ENCODE measurements around the gene INHBC.

DNA sequence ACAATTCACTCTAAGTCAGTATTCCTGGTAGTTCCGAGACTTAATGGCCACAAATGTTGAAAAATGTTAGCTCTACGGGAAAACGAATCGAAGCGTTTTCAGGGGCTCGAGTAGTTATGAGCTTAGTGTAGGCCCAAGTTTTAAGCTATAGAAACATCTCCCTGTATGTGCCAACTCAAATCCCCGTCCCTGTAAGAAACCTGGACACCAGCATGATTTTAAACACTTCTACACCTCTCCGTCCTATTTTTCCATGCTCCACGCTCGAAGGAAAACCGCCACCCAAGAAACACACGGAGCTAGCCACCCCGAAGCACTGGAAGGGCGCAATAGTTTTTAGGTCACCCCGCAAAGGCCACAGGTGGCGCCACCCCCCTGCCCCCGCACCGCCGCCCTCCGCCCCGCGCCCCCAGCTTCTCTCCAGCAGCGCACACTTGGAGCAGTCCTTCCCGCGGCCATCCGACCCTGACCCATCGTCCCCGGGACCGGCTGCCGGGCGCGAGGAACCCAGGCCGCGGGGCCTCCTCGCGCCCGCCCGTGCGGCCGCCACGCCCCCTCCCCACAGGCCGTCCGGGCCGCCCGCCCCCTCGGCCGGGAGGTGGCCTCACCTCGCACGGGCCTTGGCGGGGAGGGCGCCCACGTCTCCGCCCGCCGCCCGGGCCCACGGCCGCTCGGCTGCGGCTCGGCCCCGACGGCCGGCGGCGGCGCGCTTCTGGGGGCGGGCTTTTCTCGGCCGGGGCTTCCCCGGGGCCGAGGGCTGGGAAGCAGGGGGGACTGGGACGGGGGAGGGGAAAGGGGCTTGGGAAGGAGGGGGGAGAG is 4.3 kb upstream of the INHBC start:
- TF ChIP-seq, protein P1, sequence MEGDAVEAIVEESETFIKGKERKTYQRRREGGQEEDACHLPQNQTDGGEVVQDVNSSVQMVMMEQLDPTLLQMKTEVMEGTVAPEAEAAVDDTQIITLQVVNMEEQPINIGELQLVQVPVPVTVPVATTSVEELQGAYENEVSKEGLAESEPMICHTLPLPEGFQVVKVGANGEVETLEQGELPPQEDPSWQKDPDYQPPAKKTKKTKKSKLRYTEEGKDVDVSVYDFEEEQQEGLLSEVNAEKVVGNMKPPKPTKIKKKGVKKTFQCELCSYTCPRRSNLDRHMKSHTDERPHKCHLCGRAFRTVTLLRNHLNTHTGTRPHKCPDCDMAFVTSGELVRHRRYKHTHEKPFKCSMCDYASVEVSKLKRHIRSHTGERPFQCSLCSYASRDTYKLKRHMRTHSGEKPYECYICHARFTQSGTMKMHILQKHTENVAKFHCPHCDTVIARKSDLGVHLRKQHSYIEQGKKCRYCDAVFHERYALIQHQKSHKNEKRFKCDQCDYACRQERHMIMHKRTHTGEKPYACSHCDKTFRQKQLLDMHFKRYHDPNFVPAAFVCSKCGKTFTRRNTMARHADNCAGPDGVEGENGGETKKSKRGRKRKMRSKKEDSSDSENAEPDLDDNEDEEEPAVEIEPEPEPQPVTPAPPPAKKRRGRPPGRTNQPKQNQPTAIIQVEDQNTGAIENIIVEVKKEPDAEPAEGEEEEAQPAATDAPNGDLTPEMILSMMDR (IDR thresholded peaks at IDR 0.05): no peak
- TF ChIP-seq POLR2A (IDR thresholded peaks at IDR 0.05): no peak
